ENCODE data around the gene ISG20L2.

ISG20L2 gene

GRCh38 chr1:156705918-156706656 is 22.5 kb downstream of the ISG20L2 start:
- DNase-seq = peak; percentile 71

GRCh38 chr1:156705321-156705917 is 23.1 kb downstream of the ISG20L2 start, which contains the start of gene CRABP2:
CRABP2 (minus strand) TSS chr1:156705583; CDS start chr1:156705446, 137 bp downstream.
- peak; percentile 52 for DNase-seq

- DNase-seq = no peak
These were observed 23.6 kb downstream of the ISG20L2 start for GRCh38 chr1:156704930-156705320.

GRCh38 chr1:156704166-156704711 is 24.3 kb downstream of the ISG20L2 start:
- no peak for DNase-seq

GRCh38 chr1:156703741-156704140 is 24.8 kb downstream of the ISG20L2 start:
- no peak for DNase-seq

- DNase-seq = no peak
These were observed 25.2 kb downstream of the ISG20L2 start for GRCh38 chr1:156703336-156703735.

GRCh38 chr1:156700736-156701531 is 27.6 kb downstream of the ISG20L2 start:
- DNase-seq = no peak

- DNase-seq = no peak
These were observed 29.6 kb downstream of the ISG20L2 start for GRCh38 chr1:156698995-156699394.

- no peak for DNase-seq
These were observed 31.1 kb downstream of the ISG20L2 start for GRCh38 chr1:156697481-156697880.

GRCh38 chr1:156696755-156697154 is 31.8 kb downstream of the ISG20L2 start:
- DNase-seq = no peak

- no peak for DNase-seq
These were observed 33.9 kb downstream of the ISG20L2 start for GRCh38 chr1:156694690-156694962.

GRCh38 chr1:156693848-156694689 is 34.5 kb downstream of the ISG20L2 start:
- peak; percentile 25 for DNase-seq

- DNase-seq = peak; percentile 68
These were observed 35.4 kb downstream of the ISG20L2 start for GRCh38 chr1:156692925-156693847.

- DNase-seq = no peak
These were observed 36.1 kb downstream of the ISG20L2 start for GRCh38 chr1:156692441-156692924.

GRCh38 chr1:156691665-156692440 is 36.7 kb downstream of the ISG20L2 start:
- DNase-seq = peak; percentile 22

- no peak for DNase-seq
These were observed 37.4 kb downstream of the ISG20L2 start for GRCh38 chr1:156691191-156691590.

- DNase-seq = no peak
These were observed 37.9 kb downstream of the ISG20L2 start for GRCh38 chr1:156690675-156691036.

GRCh38 chr1:156689953-156690674 is 38.5 kb downstream of the ISG20L2 start:
- DNase-seq = no peak

- peak; percentile 93 for DNase-seq
These were observed 39.3 kb downstream of the ISG20L2 start for GRCh38 chr1:156689035-156689952.
